Stimulated activated CD4-positive, alpha-beta T cell treated with anti-CD3 and anti-CD28 coated beads, Interleukin-15, amount 100 ng/mL, for 24 hours (primary cell): ENCODE data around the gene PRPF39.
"Not testable (repeated sequence)": the region's sequence is repeated elsewhere in the genome, so short reads cannot be mapped to it uniquely, and the experiment has no call there.

Source experiments
- DNase-seq: peaks from one replicate; pipeline ENCODE4 v3.0.0-alpha.2; 2020

Gene PRPF39

GRCh38 chr14:45083976-45084722, at the start of gene PRPF39:
Gene PRPF39, plus strand, starts transcription at chr14:45084116. Its CDS starts 11,124 bp downstream, at chr14:45095240.
- DNase-seq = peak; percentile 96

- no peak for DNase-seq
Observed at GRCh38 chr14:45034730-45035129, 49.2 kb upstream of the PRPF39 start.

- no peak for DNase-seq
Observed at GRCh38 chr14:45038256-45038655, 45.7 kb upstream of the PRPF39 start.

- no peak for DNase-seq
Observed at GRCh38 chr14:45038865-45039264, 45.1 kb upstream of the PRPF39 start.

- DNase-seq = no peak
Observed at GRCh38 chr14:45039390-45039789, 44.5 kb upstream of the PRPF39 start.

- DNase-seq = no peak
Observed at GRCh38 chr14:45041641-45042040, 42.3 kb upstream of the PRPF39 start.

- DNase-seq = no peak
Observed at GRCh38 chr14:45044638-45045037, 39.3 kb upstream of the PRPF39 start.

- no peak for DNase-seq
Observed at GRCh38 chr14:45048385-45048784, 35.5 kb upstream of the PRPF39 start.

- no peak for DNase-seq
Observed at GRCh38 chr14:45051180-45051579, 32.7 kb upstream of the PRPF39 start.

- DNase-seq = no peak
Observed at GRCh38 chr14:45051896-45052295, 32.0 kb upstream of the PRPF39 start.

GRCh38 chr14:45057349-45057748, 26.6 kb upstream of the PRPF39 start:
- DNase-seq = no peak

- no peak for DNase-seq
Observed at GRCh38 chr14:45057881-45058364, 26.0 kb upstream of the PRPF39 start.

- DNase-seq = no peak
Observed at GRCh38 chr14:45060551-45060950, 23.4 kb upstream of the PRPF39 start.

- DNase-seq = no peak
Observed at GRCh38 chr14:45065540-45065939, 18.4 kb upstream of the PRPF39 start.

GRCh38 chr14:45065956-45066355, 18.0 kb upstream of the PRPF39 start:
- DNase-seq = no peak

- DNase-seq = no peak
Observed at GRCh38 chr14:45066667-45067066, 17.2 kb upstream of the PRPF39 start.

- no peak for DNase-seq
Observed at GRCh38 chr14:45068396-45068795, 15.5 kb upstream of the PRPF39 start.

GRCh38 chr14:45070215-45070614, 13.7 kb upstream of the PRPF39 start:
- no peak for DNase-seq

GRCh38 chr14:45072126-45072525, 11.8 kb upstream of the PRPF39 start:
- DNase-seq = no peak

GRCh38 chr14:45073231-45073879, 10.6 kb upstream of the PRPF39 start:
- no peak for DNase-seq

GRCh38 chr14:45078323-45078722, 5.6 kb upstream of the PRPF39 start:
- no peak for DNase-seq

GRCh38 chr14:45080416-45080968, 3.4 kb upstream of the PRPF39 start:
- DNase-seq = not testable (repeated sequence)

- DNase-seq = not testable (repeated sequence)
Observed at GRCh38 chr14:45081096-45081495, 2.8 kb upstream of the PRPF39 start.

- DNase-seq = no peak
Observed at GRCh38 chr14:45082420-45082819, 1.5 kb upstream of the PRPF39 start.
